HG03103 (cell line): ENCODE measurements around the gene FCRLA.
A peak's percentile ranks its signal among the peaks of the same experiment; 100 is the strongest.

Experiments used
- ATAC-seq: cut with Tn5 transposase; IDR thresholded peaks from one replicate; pipeline ENCODE4 v1.9.1; 2021; ENCODE audit warnings: low read depth; ENCODE audit not compliant: unreplicated experiment

FCRLA gene

DNA sequence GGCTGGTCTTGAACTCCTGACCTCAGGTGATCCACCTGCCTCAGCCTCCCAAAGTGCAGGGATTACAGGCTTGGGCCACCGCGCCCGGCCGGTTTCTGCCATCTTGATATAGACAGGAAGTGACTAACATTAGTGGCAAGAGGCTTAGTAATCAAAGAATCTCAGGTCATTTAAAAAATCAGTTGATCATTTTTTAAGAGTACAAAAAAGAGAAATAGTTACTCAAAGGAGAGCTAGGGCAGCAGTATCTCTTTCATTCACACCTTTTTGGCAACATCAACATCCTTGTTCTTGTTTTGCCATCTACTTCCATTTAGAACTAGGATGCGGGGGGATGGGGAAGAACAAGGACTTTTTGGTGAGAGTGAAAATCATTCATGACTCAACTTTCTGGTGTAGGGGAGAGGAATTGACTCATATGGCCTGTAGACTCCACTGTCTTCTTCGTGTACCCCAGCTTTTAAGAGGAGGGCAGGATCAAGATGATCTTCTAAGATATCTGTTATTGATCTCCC, 23.1 kb downstream of the FCRLA start:
- no peak for ATAC-seq

DNA sequence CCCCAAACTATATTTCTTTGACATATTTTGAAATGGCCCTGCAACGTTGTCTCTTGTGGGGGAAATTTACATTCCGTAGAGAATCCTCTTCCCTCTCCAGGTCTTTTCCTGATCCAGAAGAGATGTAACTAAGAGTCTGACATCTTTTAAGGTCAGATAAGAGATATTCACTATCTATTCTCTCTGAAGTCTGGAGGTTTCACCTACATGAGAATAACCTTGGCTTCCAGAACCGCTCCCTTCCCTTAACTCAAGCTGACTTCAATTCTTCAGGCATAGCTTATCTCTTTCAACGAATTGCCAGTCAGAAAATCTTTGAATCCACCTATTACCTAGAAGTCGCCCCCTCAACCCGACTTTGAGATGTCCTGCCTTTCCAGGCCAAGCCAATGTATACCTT, 24.2 kb downstream of the FCRLA start:
- ATAC-seq = no peak

DNA sequence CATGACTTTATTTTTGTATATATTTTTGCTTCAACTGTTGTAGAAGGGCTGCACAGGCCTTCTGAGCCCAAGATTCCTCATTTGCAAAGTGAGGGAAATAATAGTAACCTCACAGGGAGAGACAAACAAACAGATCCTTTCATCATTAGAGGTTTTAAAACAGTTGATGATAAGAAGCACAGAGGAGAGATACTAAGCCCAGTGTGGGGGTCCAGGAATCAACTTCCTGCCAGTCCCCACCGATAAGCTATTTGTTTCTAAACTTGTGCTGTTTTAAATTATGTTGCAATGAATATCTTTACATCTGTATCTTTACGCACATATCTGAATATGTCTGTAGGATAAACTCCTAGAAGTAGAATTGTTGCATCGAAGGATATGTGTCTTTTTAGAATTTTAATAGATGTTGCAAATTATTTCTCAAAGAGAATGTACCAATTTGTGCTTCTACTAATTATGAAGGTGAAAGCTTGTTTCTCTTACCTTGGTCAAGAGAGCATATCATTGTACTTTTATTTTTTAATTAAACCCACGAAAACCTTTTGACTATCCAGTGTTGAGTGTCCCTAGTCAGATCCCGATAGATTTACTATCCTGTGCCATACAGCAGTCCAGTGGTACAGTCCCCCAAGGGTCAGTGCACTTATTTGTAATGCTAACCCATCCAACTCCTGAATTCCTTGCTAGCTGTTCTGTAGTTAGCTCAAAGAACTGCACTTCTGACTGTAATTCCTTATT, 25.1 kb downstream of the FCRLA start:
- ATAC-seq = no peak

DNA sequence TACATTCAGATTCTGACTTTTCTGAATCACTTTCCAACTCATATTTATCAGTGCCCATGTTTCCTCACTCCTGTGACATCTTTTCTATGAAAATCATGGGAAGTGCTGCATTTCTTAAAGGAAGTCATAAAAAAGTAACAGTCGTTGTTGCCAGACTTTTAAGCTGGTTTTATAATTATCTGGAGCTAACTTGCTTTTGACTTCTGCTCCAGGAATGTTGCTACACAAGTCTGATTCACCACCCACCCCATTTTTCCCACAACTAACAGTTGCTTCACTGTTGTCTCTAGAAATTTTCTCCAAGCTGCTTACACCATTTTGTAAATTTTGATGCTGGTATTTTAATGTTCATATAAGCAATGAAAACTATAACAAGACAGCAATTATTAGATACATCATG, 26.5 kb downstream of the FCRLA start:
- no peak for ATAC-seq

DNA sequence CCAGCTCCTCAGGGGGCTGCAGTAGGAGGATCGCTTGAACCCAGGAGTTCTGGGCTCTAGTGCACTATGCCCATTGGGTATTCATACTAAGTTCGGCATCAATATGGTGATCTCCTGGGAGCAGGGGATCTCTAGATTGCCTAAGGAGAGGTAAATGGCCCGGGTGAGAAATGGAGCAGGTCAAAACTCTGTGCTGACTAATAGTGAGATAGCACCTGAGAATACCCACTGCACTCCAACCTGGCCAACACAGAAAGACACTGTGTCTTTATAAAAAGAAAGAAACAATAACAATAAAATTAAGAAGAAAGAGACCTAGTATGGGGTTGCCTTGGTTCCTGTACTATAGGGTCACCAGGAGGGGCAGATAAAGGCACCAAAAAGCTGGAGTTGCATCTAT, 28.8 kb downstream of the FCRLA start:
- no peak for ATAC-seq

DNA sequence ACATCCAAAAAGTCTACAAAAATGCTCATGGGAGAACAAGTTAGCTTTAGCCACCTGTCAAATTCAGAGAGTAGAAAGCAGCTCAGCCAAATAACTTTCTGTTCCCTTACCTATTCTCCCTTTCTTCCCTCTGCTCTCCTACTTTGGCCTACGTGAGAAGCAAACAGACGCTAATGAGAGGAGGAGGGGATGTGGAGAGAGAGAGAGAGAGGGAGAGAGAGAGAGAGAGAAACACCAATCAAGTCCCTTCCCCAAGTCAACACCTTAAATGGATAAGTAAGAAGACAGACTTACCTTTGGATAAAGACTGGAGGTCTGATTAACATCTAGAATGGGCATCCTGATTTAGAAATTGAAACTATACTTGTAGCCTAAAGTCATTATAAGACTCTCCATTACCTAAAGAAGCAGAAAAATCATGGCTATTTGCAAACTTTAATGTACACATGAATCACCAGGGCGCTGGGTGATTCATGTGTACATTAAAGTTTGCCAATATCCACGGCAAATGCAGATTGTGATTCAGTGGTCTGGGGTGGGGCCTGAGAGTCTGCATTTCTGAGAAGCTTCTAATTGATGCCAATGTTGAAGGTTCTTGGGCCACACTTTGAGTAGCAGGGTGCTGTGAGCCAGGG, 29.4 kb downstream of the FCRLA start:
- ATAC-seq = no peak

DNA sequence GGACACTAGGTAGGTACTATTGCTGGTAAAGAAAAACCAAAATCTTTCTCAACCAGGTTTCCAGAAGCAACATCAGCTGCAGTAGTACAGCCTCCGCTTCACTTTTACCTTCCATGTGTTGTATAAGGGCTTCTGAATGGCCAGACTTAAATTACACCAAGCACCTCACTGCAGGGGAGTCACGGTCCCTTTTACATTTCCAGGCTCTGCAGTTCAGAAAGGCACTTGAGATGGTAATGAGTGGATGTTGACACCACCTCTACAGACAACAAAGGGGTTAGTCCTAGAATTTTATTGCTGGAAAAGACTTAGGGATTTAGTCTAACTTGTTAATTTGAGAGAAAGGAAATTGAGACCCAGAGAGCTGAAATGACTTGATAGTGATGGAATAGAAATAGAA, 30.6 kb downstream of the FCRLA start:
- no peak for ATAC-seq

DNA sequence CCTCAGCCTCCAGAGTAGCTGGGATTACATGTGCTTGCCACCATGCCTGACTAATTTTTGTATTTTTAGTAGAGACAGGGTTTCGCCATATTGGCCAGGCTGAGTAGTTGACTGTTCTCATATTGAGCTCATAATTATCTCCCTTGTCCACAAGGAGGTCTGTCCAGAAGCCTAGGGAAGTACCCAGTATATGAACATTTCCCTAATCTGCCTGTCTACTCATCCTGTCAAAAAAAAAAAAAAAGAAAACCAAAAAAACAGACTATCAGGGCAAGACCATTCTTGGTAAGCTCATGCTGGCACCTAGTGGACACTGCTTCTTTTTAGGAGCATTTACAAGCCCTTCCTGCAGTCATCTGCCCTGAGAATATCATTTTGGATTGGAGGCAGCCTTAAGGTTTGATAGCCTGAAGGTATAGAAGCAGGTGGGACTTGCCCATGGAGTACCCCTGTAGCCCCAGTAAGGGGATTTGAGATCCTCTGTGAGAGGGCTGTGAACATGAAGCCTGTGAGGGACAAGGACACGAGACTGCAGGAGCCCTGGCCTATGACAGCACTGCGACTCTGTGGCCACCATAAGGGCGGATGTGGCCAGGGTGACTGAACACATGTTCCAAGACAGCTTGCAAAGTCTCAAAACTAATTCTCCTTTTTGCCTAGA, 31.7 kb downstream of the FCRLA start:
- ATAC-seq = peak; percentile 58

DNA sequence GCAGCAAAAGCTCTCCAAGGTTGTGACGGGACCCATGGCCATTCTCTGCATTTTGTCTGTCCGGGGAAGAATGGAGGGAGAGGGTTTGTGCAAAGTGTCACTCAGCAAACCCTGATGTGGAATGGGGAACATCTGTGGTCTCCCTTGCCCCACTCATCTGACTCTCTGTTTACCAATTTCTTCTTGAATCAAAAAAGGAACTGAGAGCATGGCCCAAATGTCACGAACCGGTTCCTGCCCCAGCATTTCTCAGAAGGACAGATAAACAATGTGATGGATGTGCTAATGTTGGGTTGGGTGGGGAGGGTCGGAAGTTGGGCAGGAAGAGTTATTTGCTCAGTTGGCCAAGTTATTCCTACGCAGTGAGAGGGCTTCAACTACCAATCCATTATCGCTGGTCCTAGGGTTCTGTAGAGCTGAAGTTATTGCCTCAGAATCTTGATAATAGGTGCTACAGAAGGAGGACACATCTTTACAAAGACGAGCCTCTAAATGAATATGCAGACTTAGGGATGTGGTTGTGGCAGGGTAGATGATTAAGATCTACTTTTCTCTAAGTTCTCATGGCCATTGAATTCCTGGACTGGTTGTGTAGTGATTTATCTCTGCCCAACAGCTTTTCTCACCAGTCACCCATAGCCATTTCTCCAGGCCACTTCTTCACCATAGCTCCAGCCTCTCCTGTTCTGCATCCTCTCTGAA, 33.0 kb downstream of the FCRLA start:
- no peak for ATAC-seq

DNA sequence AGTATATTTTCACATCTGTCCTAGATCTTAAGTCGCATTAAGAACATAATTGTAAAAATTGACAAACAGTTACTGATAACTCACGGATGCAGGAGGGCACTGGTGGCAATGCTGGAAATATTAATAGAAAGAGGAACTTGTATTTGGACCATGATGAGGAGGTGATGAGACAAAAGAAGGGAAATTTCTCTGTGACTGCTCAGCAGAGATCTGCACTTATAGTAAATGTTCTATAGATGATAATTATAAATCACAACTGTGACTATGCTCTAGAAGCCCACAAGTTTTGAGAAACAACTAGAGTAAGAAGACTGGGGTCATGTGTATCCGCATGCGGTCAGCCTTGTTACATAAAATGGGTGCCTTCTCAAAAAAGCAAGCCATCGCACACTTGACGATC, 33.9 kb downstream of the FCRLA start:
- no peak for ATAC-seq

DNA sequence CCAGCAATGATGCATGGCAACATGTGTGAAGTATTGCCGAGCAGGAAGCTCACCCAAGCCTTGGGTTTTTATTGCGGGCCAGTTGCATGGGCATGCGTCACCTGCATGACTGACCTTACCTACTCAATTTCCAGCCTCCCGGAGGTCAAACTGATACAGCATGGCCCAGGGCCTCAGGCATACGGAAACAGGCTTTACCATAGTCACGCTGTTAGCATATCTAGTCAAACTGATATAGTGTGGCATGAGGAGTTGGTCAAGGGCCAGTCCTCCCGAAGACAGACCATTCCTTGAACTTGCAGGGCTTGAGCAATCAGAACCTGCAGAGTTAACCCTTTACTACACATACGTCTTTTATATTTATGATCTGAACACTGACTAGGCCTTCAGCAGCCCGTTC, 36.2 kb downstream of the FCRLA start:
- no peak for ATAC-seq

DNA sequence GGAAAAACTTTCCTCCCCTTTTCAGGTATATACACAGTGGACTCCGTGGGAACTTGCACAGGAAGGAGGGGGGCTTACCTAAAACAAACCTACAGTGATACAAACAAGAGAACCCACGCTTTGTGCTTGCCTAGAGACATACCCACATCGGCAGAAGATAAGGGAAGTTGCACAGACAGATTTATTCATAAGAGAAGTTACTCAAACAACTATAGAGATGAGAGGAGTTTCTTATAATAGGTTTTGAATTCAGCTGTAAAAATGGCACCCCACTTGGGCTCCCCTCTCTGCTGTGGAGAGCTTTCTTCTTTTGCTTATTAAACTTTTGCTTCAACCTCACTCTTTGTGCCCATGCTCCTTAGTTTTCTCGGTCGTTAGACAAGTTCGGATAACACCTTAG, 40.8 kb downstream of the FCRLA start:
- no peak for ATAC-seq

DNA sequence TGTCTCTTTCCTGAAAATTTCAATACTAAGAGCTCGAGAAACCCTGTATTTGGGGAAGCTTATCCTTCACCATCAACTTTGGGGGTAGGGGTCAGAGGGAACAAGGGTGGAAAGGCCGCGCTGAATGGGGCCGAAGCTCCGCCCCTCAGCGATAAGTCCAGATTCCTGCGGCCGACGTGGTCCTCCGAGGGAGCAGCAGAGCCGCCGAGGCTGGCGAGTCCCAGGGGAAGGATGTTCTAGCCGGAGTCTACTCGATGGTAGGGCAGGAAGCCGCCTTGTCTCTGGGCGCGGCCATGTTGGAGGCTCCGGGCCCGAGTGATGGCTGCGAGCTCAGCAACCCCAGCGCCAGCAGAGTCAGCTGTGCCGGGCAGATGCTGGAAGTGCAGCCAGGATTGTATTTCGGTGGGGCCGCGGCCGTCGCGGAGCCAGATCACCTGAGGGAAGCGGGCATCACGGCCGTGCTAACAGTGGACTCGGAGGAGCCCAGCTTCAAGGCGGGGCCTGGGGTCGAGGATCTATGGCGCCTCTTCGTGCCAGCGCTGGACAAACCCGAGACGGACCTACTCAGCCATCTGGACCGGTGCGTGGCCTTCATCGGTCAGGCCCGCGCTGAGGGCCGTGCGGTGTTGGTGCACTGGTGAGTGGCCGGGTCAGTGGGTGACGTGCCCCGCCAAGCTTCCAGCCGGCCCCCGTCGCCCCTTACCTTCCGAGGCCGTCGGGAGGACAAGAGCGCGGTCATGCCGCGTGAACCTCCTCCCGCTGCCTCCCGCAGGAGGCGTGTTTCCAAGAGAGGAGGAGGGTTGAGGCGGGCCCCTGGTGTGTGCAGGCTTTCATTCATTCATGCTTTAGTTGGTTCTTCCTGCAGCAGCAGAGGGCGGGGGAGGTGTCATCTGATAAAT, 42.7 kb downstream of the FCRLA start, which contains the start of gene DUSP12:
Gene DUSP12, plus strand, starts transcription at position 278 of the 899 bp plus-strand sequence. Its CDS starts 16 bp downstream, at position 294.
- ATAC-seq = peak; percentile 97

DNA sequence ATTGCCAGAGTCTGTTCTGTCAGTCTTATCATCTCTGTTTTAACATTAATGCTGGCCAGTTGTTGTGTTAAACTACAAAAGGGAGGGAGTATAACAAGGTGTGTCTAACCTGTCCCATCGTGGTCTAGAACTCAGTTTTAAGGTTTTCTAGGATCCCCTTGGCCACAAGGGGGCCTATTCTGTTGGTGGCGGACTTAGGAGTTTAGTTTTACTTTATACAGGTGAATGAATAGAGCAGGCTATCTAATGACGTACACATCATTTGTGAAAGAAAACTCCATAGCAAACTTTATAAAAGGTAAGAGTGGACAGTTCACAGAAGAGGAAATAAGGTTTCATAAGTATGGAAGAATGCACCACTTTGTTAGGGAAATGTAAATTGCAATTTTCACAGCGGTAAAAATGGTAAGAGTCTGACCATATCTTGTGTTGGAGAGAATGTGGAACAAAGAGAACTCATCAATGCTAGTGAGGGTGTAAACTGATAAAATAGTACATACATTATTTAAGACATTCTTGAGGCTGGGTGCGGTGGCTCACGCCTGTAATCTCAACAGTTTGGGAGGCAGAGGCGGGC, 56.6 kb downstream of the FCRLA start:
- ATAC-seq = no peak
